Uterus (tissue), 4 donors: ENCODE data around the gene DUSP19. TPM values are rescaled to one million over a fixed set of nuclear protein-coding genes. Genes with fewer than 3 reads are reported as not detected.
A peak's percentile ranks its signal among the peaks of the same experiment; 100 is the strongest.
"Not testable (repeated sequence)": the region's sequence is repeated elsewhere in the genome, so short reads cannot be mapped to it uniquely, and the experiment has no call there.

Source experiments
- DNase-seq, 2 donors: peaks; one replicate each; pipeline ENCODE4 v3.0.0-alpha.2; 2019 to 2020
- H3K27ac ChIP-seq, 2 donors: fragments of 200-600 bp; sonication (generic); 1 replicate in 1 of 2; 2 replicates in 1 of 2; pipeline ENCODE4 v1.5.1; 2016 to 2018
- H3K27me3 ChIP-seq, 2 donors: fragments of 200-600 bp; sonication (generic); one replicate each; pipeline ENCODE4 v1.5.1; 2018 to 2019; ENCODE audit warnings: control low read depth in 1 of 2
- H3K36me3 ChIP-seq, 2 donors: fragments of 200-600 bp; sonication (generic); one replicate each; pipeline ENCODE4 v1.5.1; 2019; ENCODE audit warnings: control low read depth in 1 of 2
- H3K4me1 ChIP-seq, 2 donors: fragments of 200-600 bp; sonication (generic); one replicate each; pipeline ENCODE4 v1.5.1; 2018 to 2019; ENCODE audit warnings: control low read depth in 1 of 2
- H3K4me3 ChIP-seq, 2 donors: fragments of 200-600 bp; sonication (generic); 1 replicate in 1 of 2; 2 replicates in 1 of 2; pipeline ENCODE4 v1.5.1; 2018 to 2019; ENCODE audit warnings: mild to moderate bottlenecking in 1 of 2
- H3K9me3 ChIP-seq, 2 donors: fragments of 200-600 bp; sonication (generic); one replicate each; pipeline ENCODE4 v1.5.1; 2019; ENCODE audit warnings: control low read depth in 1 of 2
- POLR2A ChIP-seq, 2 donors: fragments of 450-650 bp; IDR thresholded peaks; one replicate each; pipeline ENCODE4 v1.6.1; 2016; ENCODE audit warnings: antibody characterized with exemption in 2 of 2, mild to moderate bottlenecking in 1 of 2, moderate library complexity in 1 of 2
- intact Hi-C: fragments of 100-400 bp; cut with DNase I; formaldehyde crosslinking; loops from one replicate; pipeline ENCODE4 v1.15.1; 2023; ENCODE audit warnings: low total_unique reads
- total RNA-seq, 4 donors: library from RNA; depleted of rRNA in 3 of 4; stranded (reverse); fragments of >200 nt in 3 of 4; gene quantifications; one replicate each; pipeline versions ENCODE4 v1.1.0 to v1.2.4, GENCODE V29; 2014 to 2023
- TF ChIP-seq, protein P1 (sequence below), 4 experiments: fragments of 200-600 bp in 2 of 4; fragments of 450-650 bp in 2 of 4; sonication (generic) in 2 of 4; IDR thresholded peaks; one replicate each; pipeline ENCODE4 v1.5.1; 2016 to 2019; ENCODE audit warnings: antibody characterized with exemption in 4 of 4, mild to moderate bottlenecking in 2 of 4, moderate library complexity in 1 of 4
- donor health status: DM: yes; HTN: yes; CAD: no.

DUSP19 gene
- total RNA-seq, 4 donors from 2014 or later, result 0.29 to 12.4 (median 3.3) TPM

DNA sequence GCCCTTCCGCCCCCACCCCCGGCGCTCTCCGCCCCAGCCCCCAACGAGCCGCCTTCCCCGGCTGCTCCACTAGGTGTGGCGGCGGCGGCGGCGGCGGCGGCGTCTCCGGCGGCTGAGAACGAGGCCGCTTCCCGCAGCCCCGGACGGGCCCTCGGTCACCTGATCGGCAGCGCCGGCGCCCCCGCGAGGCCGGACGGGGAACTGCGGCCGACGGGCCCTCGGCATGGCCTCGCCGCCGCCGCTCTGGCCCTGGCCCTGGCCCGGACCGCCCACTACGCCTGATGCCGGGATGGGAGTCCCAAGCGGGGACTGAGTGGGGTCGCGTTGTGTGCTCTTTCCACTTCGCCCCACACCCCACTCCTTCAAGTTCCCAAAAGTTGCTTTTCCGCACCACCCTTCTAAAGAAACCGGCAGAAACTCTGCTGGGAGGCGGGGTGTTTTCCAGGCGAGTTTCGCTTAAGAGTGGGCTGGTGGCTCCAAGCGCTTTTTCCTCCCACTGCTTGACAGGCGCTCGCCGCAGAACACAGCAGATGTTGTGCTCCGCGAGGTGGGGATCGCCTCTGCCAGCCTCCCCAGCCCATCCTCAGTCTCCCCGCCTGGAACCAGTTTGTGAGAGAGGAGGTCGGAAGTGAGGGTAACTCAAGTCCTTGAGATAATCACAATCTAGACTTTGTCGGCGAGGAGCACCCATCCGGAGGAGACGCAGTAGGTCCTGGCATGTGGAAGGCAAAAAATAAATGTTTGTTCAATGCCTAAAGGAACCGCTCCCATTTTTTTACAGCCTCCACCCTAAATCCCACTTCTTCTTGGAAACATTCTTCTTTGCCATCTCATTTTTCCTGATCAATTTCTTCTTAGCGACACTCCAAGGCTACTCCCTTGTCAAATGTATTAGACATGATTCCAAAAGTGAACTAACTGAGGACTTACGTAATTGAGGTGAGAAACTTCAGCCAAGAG, 39.9 kb upstream of the DUSP19 start, which contains the start of gene NCKAP1:
Gene NCKAP1 (minus strand): TSS at position 117 of the 960 bp plus-strand sequence. CDS start 358 bp downstream, outside the sequence.
- intact Hi-C loops, result no loop called here
- Histone ChIP-seq H3K4me3 (peak within 1 kb of the TSS; percentile 58 to 90), H3K27ac (peak within 1 kb of the TSS; percentile 97 to 99), H3K4me1 (peaks cover 0 to 28% of the 10 kb centered on the region in 2 donors), H3K27me3 (no peaks in the 10 kb centered on the region), H3K36me3 (no peaks in the 10 kb centered on the region), H3K9me3 (no peaks in the 10 kb centered on the region)
- DNase-seq, result peak; percentile 87 to 94
- peak; percentile 35 to 73 for TF ChIP-seq POLR2A (IDR thresholded peaks at IDR 0.05)
- TF ChIP-seq, protein P1, sequence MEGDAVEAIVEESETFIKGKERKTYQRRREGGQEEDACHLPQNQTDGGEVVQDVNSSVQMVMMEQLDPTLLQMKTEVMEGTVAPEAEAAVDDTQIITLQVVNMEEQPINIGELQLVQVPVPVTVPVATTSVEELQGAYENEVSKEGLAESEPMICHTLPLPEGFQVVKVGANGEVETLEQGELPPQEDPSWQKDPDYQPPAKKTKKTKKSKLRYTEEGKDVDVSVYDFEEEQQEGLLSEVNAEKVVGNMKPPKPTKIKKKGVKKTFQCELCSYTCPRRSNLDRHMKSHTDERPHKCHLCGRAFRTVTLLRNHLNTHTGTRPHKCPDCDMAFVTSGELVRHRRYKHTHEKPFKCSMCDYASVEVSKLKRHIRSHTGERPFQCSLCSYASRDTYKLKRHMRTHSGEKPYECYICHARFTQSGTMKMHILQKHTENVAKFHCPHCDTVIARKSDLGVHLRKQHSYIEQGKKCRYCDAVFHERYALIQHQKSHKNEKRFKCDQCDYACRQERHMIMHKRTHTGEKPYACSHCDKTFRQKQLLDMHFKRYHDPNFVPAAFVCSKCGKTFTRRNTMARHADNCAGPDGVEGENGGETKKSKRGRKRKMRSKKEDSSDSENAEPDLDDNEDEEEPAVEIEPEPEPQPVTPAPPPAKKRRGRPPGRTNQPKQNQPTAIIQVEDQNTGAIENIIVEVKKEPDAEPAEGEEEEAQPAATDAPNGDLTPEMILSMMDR (IDR thresholded peaks at IDR 0.05), result peak; percentile 64 to 99 (median 97)

DNA sequence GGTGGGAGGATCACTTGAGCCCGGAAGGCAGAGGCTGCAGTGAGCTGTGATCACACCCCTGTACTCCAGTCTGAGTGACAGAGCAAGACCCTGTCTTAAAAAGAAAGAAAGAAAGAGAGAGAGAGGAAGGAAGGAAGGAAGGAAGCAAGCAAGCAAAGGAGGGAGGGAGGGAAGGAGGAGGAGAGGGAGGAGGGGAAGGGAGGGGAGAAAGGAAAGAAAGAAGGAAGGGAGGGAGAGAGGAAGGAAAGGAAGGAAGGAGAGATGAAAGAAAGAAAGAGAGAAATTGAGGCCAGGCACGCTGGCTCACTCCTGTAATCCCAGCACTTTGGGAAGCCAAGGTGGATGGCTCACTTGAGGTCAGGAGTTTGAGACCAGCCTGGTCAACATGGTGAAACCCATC, 37.9 kb upstream of the DUSP19 start:
- Histone ChIP-seq H3K36me3 (no peaks in the 10 kb centered on the region), H3K4me3 (no peak overlapping the region), H3K4me1 (peaks cover 0 to 8% of the 10 kb centered on the region in 2 donors), H3K27me3 (no peaks in the 10 kb centered on the region), H3K27ac (no peak overlapping the region), H3K9me3 (no peaks in the 10 kb centered on the region)
- intact Hi-C loops, result no loop called here
- no peak for TF ChIP-seq POLR2A (IDR thresholded peaks at IDR 0.05)
- TF ChIP-seq, protein P1 (IDR thresholded peaks at IDR 0.05), result no peak
- DNase-seq, result no peak

- H3K4me1 ChIP-seq, H3K4me3 ChIP-seq, DNase-seq, H3K27ac ChIP-seq, H3K27me3 ChIP-seq, H3K9me3 ChIP-seq, H3K36me3 ChIP-seq, intact Hi-C loops: not testable (repeated sequence)
Measured at GRCh38 chr2:183043580-183043979, 35.0 kb upstream of the DUSP19 start.

GRCh38 chr2:183047486-183048125, 30.9 kb upstream of the DUSP19 start:
- DNase-seq, H3K9me3 ChIP-seq, H3K27me3 ChIP-seq, intact Hi-C loops, H3K27ac ChIP-seq, H3K4me1 ChIP-seq, H3K4me3 ChIP-seq, H3K36me3 ChIP-seq: not testable (repeated sequence)

DNA sequence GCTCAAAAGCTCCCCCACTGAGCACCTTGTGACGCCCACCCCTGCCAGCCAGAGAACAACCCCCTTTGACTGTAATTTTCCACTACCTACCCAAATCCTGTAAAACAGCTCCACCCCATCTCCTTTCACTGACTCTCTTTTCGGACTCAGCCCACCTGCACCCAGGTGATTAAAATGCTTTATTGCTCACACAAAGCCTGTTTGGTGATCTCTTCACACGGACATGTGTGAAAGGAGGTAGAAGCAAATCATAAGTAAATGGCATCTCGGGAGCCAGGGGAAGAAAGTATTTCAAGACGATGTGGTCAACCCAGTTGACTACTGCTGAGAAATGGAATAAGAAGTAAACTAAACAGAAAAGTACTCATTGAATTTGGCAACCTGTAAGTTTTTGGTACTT, 29.1 kb upstream of the DUSP19 start:
- intact Hi-C loops, result no loop called here
- H3K9me3 ChIP-seq, result no peaks in the 10 kb centered on the region
- DNase-seq, result no peak
- H3K36me3 ChIP-seq, result no peaks in the 10 kb centered on the region
- no peak overlapping the region for H3K27ac ChIP-seq
- H3K27me3 ChIP-seq, result no peaks in the 10 kb centered on the region
- H3K4me1 ChIP-seq, result no peaks in the 10 kb centered on the region
- no peak for TF ChIP-seq POLR2A (IDR thresholded peaks at IDR 0.05)
- TF ChIP-seq, protein P1 (IDR thresholded peaks at IDR 0.05), result no peak
- H3K4me3 ChIP-seq, result no peak overlapping the region
